Smooth muscle cell (in vitro differentiated cells): Measurements from ENCODE around the gene RAB3D. TPM values are rescaled to one million over a fixed set of nuclear protein-coding genes. Genes with fewer than 3 reads are reported as not detected.

ENCODE experiments used
- DNase-seq: peaks from one replicate; lab custom pipeline; 2025; ENCODE audit not compliant: unreplicated experiment; lab: John Stamatoyannopoulos, UW
- H2AFZ ChIP-seq: fragments of 200-600 bp; sonication (generic); 2 replicates; pipeline ENCODE4 v1.6.0; 2016; ENCODE audit warnings: antibody characterized with exemption, low read depth, mild to moderate bottlenecking
- H3F3A ChIP-seq: fragments of 200-600 bp; sonication (generic); 2 replicates; pipeline ENCODE4 v1.6.0; 2017; ENCODE audit warnings: antibody characterized with exemption, low read depth
- H3K27ac ChIP-seq: fragments of 200-600 bp; sonication (generic); 2 replicates; pipeline ENCODE4 v1.5.1; 2016; ENCODE audit warnings: low read depth, mild to moderate bottlenecking
- H3K27me3 ChIP-seq: fragments of 200-600 bp; sonication (generic); 2 replicates; pipeline ENCODE4 v1.6.1; 2016; ENCODE audit warnings: low read depth, mild to moderate bottlenecking
- H3K36me3 ChIP-seq: fragments of 200-600 bp; sonication (generic); 2 replicates; pipeline ENCODE4 v1.5.1; 2016; ENCODE audit warnings: low read depth
- H3K4me1 ChIP-seq: fragments of 200-600 bp; sonication (generic); 2 replicates; pipeline ENCODE4 v1.5.1; 2016; ENCODE audit warnings: low read depth
- H3K4me2 ChIP-seq: fragments of 200-600 bp; sonication (generic); 2 replicates; pipeline ENCODE4 v1.6.0; 2016; ENCODE audit warnings: mild to moderate bottlenecking
- H3K4me3 ChIP-seq: fragments of 200-600 bp; sonication (generic); 2 replicates; pipeline ENCODE4 v1.5.1; 2016; ENCODE audit warnings: mild to moderate bottlenecking
- H3K79me2 ChIP-seq: fragments of 200-600 bp; sonication (generic); 2 replicates; pipeline ENCODE4 v1.6.0; 2016; ENCODE audit warnings: low read depth, mild to moderate bottlenecking
- H3K9ac ChIP-seq: fragments of 200-600 bp; sonication (generic); 2 replicates; pipeline ENCODE4 v1.6.0; 2016; ENCODE audit warnings: low read depth
- H3K9me3 ChIP-seq: fragments of 200-600 bp; sonication (generic); replicated peaks from 2 replicates; pipeline ENCODE4 v1.5.1; 2016; ENCODE audit warnings: low read depth
- H4K20me1 ChIP-seq: fragments of 200-600 bp; sonication (generic); 2 replicates; pipeline ENCODE4 v1.6.0; 2016; ENCODE audit warnings: low read depth
- WGBS: methylation state at CpG from one replicate; pipeline ENCODE4 v1.1.7; 2016; ENCODE audit warnings: low lambda C conversion rate; 5-methylcytosine and 5-hydroxymethylcytosine counted together
- polyA plus RNA-seq: library from polyadenylated mRNA; unstranded; fragments of >200 nt; fragmentation: Nextera tagmentation; extraction: Ambion mirVana; gene quantifications from 2 replicates; pipeline ENCODE4 v1.2.1, GENCODE V29; 2016
- total RNA-seq: library from RNA; depleted of rRNA; stranded (reverse); fragments of >200 nt; gene quantifications from 2 replicates; pipeline ENCODE4 v1.2.3, GENCODE V29; 2014
- TF ChIP-seq, protein P1 (sequence below): fragments of 200-600 bp; sonication (generic); IDR thresholded peaks from 2 replicates; pipeline ENCODE4 v1.5.1; 2017; ENCODE audit warnings: borderline replicate concordance, mild to moderate bottlenecking, antibody characterized with exemption; ENCODE audit not compliant: insufficient read depth, poor library complexity, severe bottlenecking

The RAB3D gene
- total and polyA plus RNA-seq, 2 experiments from 2014 or later, result 7.3 to 11.0 TPM

GRCh38 chr19:11359421-11359820, 20.0 kb upstream of the RAB3D start:
- Histone ChIP-seq H3K9ac (no peak overlapping the region), H3K4me3 (no peak overlapping the region), H3K27ac (no peak overlapping the region), H2AFZ (no peak overlapping the region), H3K9me3 (no peaks in the 10 kb centered on the region), H3F3A (no peaks in the 10 kb centered on the region), H3K79me2 (no peaks in the 10 kb centered on the region), H3K4me1 (peaks cover 5% of the 10 kb centered on the region), H4K20me1 (peaks cover 43% of the 10 kb centered on the region), H3K4me2 (no peak overlapping the region), H3K27me3 (no peaks in the 10 kb centered on the region), H3K36me3 (no peaks in the 10 kb centered on the region)
- TF ChIP-seq, protein P1, sequence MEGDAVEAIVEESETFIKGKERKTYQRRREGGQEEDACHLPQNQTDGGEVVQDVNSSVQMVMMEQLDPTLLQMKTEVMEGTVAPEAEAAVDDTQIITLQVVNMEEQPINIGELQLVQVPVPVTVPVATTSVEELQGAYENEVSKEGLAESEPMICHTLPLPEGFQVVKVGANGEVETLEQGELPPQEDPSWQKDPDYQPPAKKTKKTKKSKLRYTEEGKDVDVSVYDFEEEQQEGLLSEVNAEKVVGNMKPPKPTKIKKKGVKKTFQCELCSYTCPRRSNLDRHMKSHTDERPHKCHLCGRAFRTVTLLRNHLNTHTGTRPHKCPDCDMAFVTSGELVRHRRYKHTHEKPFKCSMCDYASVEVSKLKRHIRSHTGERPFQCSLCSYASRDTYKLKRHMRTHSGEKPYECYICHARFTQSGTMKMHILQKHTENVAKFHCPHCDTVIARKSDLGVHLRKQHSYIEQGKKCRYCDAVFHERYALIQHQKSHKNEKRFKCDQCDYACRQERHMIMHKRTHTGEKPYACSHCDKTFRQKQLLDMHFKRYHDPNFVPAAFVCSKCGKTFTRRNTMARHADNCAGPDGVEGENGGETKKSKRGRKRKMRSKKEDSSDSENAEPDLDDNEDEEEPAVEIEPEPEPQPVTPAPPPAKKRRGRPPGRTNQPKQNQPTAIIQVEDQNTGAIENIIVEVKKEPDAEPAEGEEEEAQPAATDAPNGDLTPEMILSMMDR, result no peak
- WGBS, result 93% methylated on average over 11 of the region's 11 CpGs
- DNase-seq, result no peak

DNA sequence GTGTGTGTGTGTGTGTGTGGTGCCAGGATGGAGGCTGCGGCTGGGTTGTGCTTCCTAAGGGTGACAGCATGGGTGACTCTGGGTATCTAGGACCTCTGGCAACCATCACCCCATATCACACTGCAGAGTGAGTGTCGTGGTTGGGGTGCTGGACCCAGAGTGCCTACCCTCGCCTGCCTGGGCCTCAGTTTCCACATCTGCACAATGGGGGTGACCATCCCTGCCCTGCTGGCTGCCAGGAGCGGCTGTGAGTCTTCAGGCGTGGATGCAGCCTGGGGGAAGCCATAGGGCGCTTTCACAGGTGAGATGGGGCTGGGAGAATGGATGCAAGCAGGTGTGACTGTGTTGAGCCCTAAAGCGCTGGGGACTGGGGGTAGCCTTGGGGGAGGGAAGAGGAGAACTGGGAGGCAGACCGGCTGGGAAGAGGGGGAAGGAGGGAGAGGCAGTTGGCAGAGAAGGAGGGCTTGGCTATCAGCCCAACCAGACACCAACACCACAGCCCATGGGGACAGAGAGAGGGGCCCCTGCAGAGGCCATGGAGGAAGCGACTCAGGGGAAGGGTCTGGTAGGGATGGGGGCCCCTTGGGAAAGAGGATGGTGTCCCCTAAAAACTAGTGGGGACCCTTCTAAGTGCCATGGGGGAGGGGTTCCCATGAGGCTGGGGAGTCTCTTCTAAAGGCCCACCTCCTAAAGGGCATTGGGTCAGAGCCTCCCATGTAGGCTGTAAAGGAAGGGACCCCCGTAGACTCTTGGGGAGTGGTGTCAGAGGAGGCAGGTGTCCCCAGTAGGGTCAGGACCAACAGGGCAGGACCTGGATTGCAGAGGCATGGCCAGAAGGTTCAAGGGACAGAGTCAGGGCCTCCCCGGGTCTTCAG, 17.5 kb upstream of the RAB3D start:
- Histone ChIP-seq H3K4me1 (peaks cover 5% of the 10 kb centered on the region), H2AFZ (no peak overlapping the region), H3K27ac (no peak overlapping the region), H3F3A (no peaks in the 10 kb centered on the region), H4K20me1 (peaks cover 41% of the 10 kb centered on the region), H3K9ac (no peak overlapping the region), H3K4me2 (no peak overlapping the region), H3K9me3 (no peaks in the 10 kb centered on the region), H3K36me3 (no peaks in the 10 kb centered on the region), H3K4me3 (no peak overlapping the region), H3K79me2 (no peaks in the 10 kb centered on the region), H3K27me3 (no peaks in the 10 kb centered on the region)
- TF ChIP-seq, protein P1, result no peak
- DNase-seq, result no peak
- WGBS, result 95% methylated on average over 10 of the region's 11 CpGs

DNA sequence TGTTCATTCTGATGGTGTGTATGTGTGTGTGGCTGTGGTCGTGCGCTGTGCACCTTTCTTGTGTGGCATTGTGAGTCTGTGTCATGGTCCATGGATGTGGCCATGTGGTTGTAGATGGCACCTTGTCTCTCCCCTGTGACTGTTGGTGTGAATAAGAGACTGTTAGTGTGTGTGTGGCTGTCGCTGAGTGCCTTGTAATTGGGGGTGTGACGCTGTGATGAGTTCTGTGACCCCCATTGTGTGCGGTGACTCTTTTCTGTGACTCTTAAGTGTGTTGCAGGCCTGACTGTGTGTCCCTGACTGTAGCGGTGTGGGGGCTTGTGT, 16.6 kb upstream of the RAB3D start:
- Histone ChIP-seq H2AFZ (no peak overlapping the region), H3K9ac (no peak overlapping the region), H3F3A (no peaks in the 10 kb centered on the region), H3K27me3 (no peaks in the 10 kb centered on the region), H3K4me3 (peak overlapping the region; percentile 79), H4K20me1 (peaks cover 33% of the 10 kb centered on the region), H3K4me1 (peaks cover 2% of the 10 kb centered on the region), H3K9me3 (no peaks in the 10 kb centered on the region), H3K27ac (no peak overlapping the region), H3K36me3 (no peaks in the 10 kb centered on the region), H3K4me2 (peak overlapping the region; percentile 96), H3K79me2 (no peaks in the 10 kb centered on the region)
- TF ChIP-seq, protein P1, result no peak
- no peak for DNase-seq
- 89% methylated on average over 6 of the region's 6 CpGs for WGBS
